Keratinocyte (primary cell): ENCODE results near the gene ERI3. TPM values are rescaled to one million over a fixed set of nuclear protein-coding genes. Genes with fewer than 3 reads are reported as not detected.

Experiments
- DNase-seq: peaks from one replicate; pipeline ENCODE4 v3.0.0-alpha.2; 2011; ENCODE audit warnings: low read depth, missing footprints, low spot score
- FAIRE-seq: peaks from 2 replicates; lab custom pipeline; 2011; peaks lifted over from hg19 to GRCh38; lab: Jason Lieb, UNC
- H2AFZ ChIP-seq: 2 replicates; pipeline ENCODE4 v1.6.0; 2012; ENCODE audit warnings: low read length, control low read depth, inconsistent platforms; ENCODE audit not compliant: control insufficient read depth
- H3K27ac ChIP-seq: 2 replicates; pipeline ENCODE4 v1.5.1; 2011; ENCODE audit warnings: low read length; ENCODE audit not compliant: control insufficient read depth, insufficient read depth
- H3K27me3 ChIP-seq: 3 replicates; pipeline ENCODE4 v1.6.0; 2011; ENCODE audit warnings: low read length; ENCODE audit not compliant: control insufficient read depth, insufficient read depth; ENCODE audit errors: extremely low read depth
- H3K36me3 ChIP-seq, 2 experiments: 2 replicates in 1 of 2; 3 replicates in 1 of 2; pipeline ENCODE4 v1.5.1; 2011; ENCODE audit warnings: low read length in 2 of 2, mild to moderate bottlenecking in 1 of 2; ENCODE audit not compliant: control insufficient read depth in 2 of 2, insufficient read depth in 2 of 2; ENCODE audit errors: extremely low read depth in 1 of 2
- H3K4me1 ChIP-seq: 3 replicates; pipeline ENCODE4 v1.5.1; 2011; ENCODE audit warnings: low read length; ENCODE audit not compliant: control insufficient read depth, insufficient read depth; ENCODE audit errors: extremely low read depth
- H3K4me2 ChIP-seq: 3 replicates; pipeline ENCODE4 v1.6.0; 2011; ENCODE audit warnings: low read depth, low read length; ENCODE audit not compliant: control insufficient read depth, insufficient read depth; ENCODE audit errors: extremely low read depth
- H3K4me3 ChIP-seq, 3 experiments: fragments of 200-600 bp in 1 of 3; sonication (generic) in 1 of 3; 2 replicates in 2 of 3; 3 replicates in 1 of 3; pipeline ENCODE4 v1.5.1; 2011 to 2016; ENCODE audit warnings: low read length in 3 of 3, mild to moderate bottlenecking in 3 of 3, control low read depth in 2 of 3, inconsistent platforms in 1 of 3, low read depth in 1 of 3, mixed read lengths in 1 of 3, mixed run types in 1 of 3, moderate library complexity in 1 of 3; ENCODE audit not compliant: control insufficient read depth in 2 of 3, insufficient read depth in 2 of 3; ENCODE audit errors: extremely low read depth in 1 of 3
- H3K79me2 ChIP-seq: 2 replicates; pipeline ENCODE4 v1.6.0; 2012; ENCODE audit warnings: low read length; ENCODE audit not compliant: control insufficient read depth, insufficient read depth
- H3K9ac ChIP-seq: 3 replicates; pipeline ENCODE4 v1.6.0; 2011; ENCODE audit warnings: low read length; ENCODE audit not compliant: control insufficient read depth, insufficient read depth; ENCODE audit errors: extremely low read depth
- H3K9me1 ChIP-seq: 3 replicates; pipeline ENCODE4 v1.6.0; 2011; ENCODE audit warnings: low read length; ENCODE audit not compliant: control insufficient read depth, insufficient read depth; ENCODE audit errors: extremely low read depth
- H3K9me3 ChIP-seq: 2 replicates; pipeline ENCODE4 v1.5.1; 2012; ENCODE audit warnings: low read depth, low read length; ENCODE audit not compliant: control insufficient read depth
- H4K20me1 ChIP-seq: 3 replicates; pipeline ENCODE4 v1.6.0; 2011; ENCODE audit warnings: low read length; ENCODE audit not compliant: control insufficient read depth, insufficient read depth; ENCODE audit errors: extremely low read depth
- EZH2 ChIP-seq: IDR thresholded peaks from one replicate; pipeline ENCODE4 v1.6.1; 2012; ENCODE audit warnings: inconsistent platforms, mild to moderate bottlenecking, low read length, moderate library complexity
- dilution Hi-C: fragments of 300-500 bp; cut with MboI; formaldehyde crosslinking; loops from one replicate; pipeline ENCODE4 v1.7.0; 2020; ENCODE audit warnings: low sequenced_read_pairs; ENCODE audit not compliant: extremely low pct_ligation_motif_present
- polyA plus RNA-seq, 5 experiments: library from polyadenylated mRNA; depleted of rRNA in 3 of 5; stranded (reverse) in 3 of 5; stranded (forward) in 1 of 5; unstranded in 1 of 5; fragments of >200 nt; gene quantifications; 1 replicate in 1 of 5; 2 replicates in 3 of 5; 3 replicates in 1 of 5; pipeline versions ENCODE4 v1.2.1 to v1.2.3, GENCODE V29; 2011 to 2012; ENCODE audit warnings: missing spikeins in 2 of 5, low read depth in 1 of 5, low replicate concordance in 1 of 5
- TF ChIP-seq, protein P1 (sequence below), 3 experiments: IDR thresholded peaks in 1 of 3; conservative IDR thresholded peaks in 1 of 3; optimal IDR thresholded peaks in 1 of 3; 2 replicates in 2 of 3; 3 replicates in 1 of 3; pipeline versions ENCODE3 to v1.5.1; 2011; ENCODE audit warnings: low read length in 3 of 3, mild to moderate bottlenecking in 3 of 3, moderate library complexity in 2 of 3, control low read depth in 1 of 3, inconsistent platforms in 1 of 3; ENCODE audit not compliant: insufficient read depth in 2 of 3; ENCODE audit errors: extremely low read depth in 1 of 3

The ERI3 gene
- polyA plus RNA-seq, 1 donor (not counting 4 experiments of a cell fraction or from before 2014, with no cell fraction given) = 43.7 TPM

DNA sequence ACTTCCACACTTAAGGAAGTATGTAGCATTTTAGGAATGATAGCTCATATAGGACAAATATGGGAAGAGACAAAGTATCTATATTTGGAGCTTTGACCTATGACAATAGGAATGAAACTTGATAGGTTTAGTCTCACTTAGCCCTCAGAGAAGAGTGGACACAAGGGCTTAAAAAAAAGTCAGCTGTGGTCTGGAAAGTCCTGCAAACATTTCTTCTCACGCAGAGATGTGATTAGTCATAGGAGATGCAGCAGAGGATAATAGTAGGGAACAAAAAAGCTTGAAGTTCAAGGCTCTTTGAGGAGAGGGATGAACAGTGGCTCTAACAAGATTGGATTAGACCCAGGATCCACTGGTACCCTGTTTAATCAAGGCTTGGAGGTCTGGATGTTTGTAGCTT, 35.2 kb upstream of the ERI3 start:
- Histone ChIP-seq H3K4me3 (no peak overlapping the region), H3K4me2 (no peak overlapping the region), H3K9me3 (no peaks in the 10 kb centered on the region), H4K20me1 (no peaks in the 10 kb centered on the region), H3K4me1 (no peaks in the 10 kb centered on the region), H3K9ac (no peak overlapping the region), H3K79me2 (no peaks in the 10 kb centered on the region), H3K36me3 (no peaks in the 10 kb centered on the region), H3K27ac (no peak overlapping the region), H2AFZ (no peak overlapping the region), H3K9me1 (no peaks in the 10 kb centered on the region), H3K27me3 (peaks cover 21% of the 10 kb centered on the region)
- dilution Hi-C loops = no loop called here
- DNase-seq (no peak), FAIRE-seq (no peak)
- TF ChIP-seq, protein P1, sequence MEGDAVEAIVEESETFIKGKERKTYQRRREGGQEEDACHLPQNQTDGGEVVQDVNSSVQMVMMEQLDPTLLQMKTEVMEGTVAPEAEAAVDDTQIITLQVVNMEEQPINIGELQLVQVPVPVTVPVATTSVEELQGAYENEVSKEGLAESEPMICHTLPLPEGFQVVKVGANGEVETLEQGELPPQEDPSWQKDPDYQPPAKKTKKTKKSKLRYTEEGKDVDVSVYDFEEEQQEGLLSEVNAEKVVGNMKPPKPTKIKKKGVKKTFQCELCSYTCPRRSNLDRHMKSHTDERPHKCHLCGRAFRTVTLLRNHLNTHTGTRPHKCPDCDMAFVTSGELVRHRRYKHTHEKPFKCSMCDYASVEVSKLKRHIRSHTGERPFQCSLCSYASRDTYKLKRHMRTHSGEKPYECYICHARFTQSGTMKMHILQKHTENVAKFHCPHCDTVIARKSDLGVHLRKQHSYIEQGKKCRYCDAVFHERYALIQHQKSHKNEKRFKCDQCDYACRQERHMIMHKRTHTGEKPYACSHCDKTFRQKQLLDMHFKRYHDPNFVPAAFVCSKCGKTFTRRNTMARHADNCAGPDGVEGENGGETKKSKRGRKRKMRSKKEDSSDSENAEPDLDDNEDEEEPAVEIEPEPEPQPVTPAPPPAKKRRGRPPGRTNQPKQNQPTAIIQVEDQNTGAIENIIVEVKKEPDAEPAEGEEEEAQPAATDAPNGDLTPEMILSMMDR (optimal IDR thresholded peaks at IDR 0.05 in 1 of 3, IDR thresholded peaks at IDR 0.05 in 1 of 3, conservative IDR thresholded peaks at IDR 0.05 in 1 of 3; ENCODE audit: extremely low read depth in 1 of 3, insufficient read depth in 2 of 3, low read length in 3 of 3) = no peak
- no peak for TF ChIP-seq EZH2

DNA sequence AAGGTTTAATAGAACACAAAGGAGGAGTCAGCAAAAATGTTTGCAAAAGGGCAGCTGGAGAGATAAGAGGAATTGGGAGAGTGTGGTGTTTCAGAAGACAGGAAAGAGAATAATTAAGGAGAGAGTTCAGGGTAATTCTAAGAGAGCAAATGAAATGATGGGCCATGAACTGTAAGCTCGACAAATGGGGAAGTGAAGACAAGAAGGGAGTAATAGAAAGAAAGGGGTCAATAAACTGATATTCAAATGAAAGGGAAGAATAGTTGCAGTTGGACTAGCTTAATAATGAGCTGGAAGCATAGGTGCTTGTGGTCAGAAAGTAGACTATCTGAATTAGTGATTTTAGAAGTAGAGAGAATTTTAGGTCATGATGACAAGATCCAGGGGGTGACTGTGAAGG, 34.4 kb upstream of the ERI3 start:
- Histone ChIP-seq H4K20me1 (no peaks in the 10 kb centered on the region), H3K27ac (no peak overlapping the region), H3K9ac (no peak overlapping the region), H3K79me2 (no peaks in the 10 kb centered on the region), H2AFZ (no peak overlapping the region), H3K36me3 (no peaks in the 10 kb centered on the region), H3K4me3 (no peak overlapping the region), H3K9me3 (no peaks in the 10 kb centered on the region), H3K9me1 (no peaks in the 10 kb centered on the region), H3K27me3 (peaks cover 21% of the 10 kb centered on the region), H3K4me2 (no peak overlapping the region), H3K4me1 (no peaks in the 10 kb centered on the region)
- no peak for TF ChIP-seq EZH2
- TF ChIP-seq, protein P1 (optimal IDR thresholded peaks at IDR 0.05 in 1 of 3, IDR thresholded peaks at IDR 0.05 in 1 of 3, conservative IDR thresholded peaks at IDR 0.05 in 1 of 3; ENCODE audit: extremely low read depth in 1 of 3, insufficient read depth in 2 of 3, low read length in 3 of 3) = no peak
- dilution Hi-C loops = no loop called here
- no peak for FAIRE-seq
- no peak for DNase-seq
